Measurements from ENCODE around the gene RANBP17. TPM values are rescaled to one million over a fixed set of nuclear protein-coding genes. Genes with fewer than 3 reads are reported as not detected.

The RANBP17 gene
- total and polyA plus RNA-seq, 2 experiments from 2014 or later: 43.8 to 53.1 TPM

DNA sequence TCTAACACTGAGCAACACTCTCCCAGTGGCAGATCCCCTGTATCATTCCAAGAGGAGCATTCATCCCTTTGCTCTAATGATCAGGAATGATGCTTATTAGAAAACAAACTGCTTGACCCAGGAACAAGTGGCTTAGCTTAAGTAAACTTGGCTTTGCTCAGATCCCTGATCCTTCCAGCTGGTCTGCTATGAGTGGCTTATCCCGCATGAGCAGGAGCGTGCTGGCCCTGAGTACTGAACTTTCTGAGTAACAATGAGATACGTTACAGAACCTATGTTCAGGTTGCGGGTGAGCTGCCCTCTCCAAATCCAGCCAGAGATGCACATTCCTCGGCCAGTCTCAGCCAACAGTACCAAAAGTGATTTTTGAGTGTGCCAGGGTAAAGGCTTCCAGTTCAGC is 48.6 kb upstream of the RANBP17 start:
- Histone ChIP-seq H2AFZ (no peak overlapping the region), H3K4me1 (ENCODE audit: insufficient read depth) (peaks cover 6% of the 10 kb centered on the region; the same call in 1 of the 2 replicates), H3F3A (replicated peaks; ENCODE audit: low read depth) (no peaks in the 10 kb centered on the region), H3K9me2 (ENCODE audit: insufficient read depth) (peaks cover 7% of the 10 kb centered on the region; the same call in 1 of the 2 replicates), H4K20me1 (replicated peaks; ENCODE audit: insufficient read depth) (no peaks in the 10 kb centered on the region), H3K27me3 (ENCODE audit: insufficient read depth) (no peaks in the 10 kb centered on the region), H3K79me2 (replicated peaks; ENCODE audit: insufficient read depth) (no peaks in the 10 kb centered on the region), H3K4me2 (no peak overlapping the region), H3K4me3 (no peak overlapping the region), H3K27ac (ENCODE audit: low read depth) (no peak overlapping the region), H3K36me3 (ENCODE audit: insufficient read depth) (no peaks in the 10 kb centered on the region)
- Mint-ChIP-seq H3K36me3 (ENCODE audit: low read depth) (no peaks in the 10 kb centered on the region), H3K4me1 (peaks cover 3% of the 10 kb centered on the region; the same call in 2 of the 3 replicates), H3K27ac (no peak overlapping the region), H3K27me3 (ENCODE audit: insufficient read depth, low read depth, poor library complexity) (peaks cover 6% of the 10 kb centered on the region), H3K9me3 (no peaks in the 10 kb centered on the region; the same call in 2 of the 3 replicates), H3K4me3 (no peak overlapping the region)
- TF ChIP-seq ZNF114 (CRISPR knock-in tag; IDR thresholded peaks at IDR 0.05) (no peak), CREB1 (CRISPR knock-in tag; IDR thresholded peaks at IDR 0.05; ENCODE audit: low read depth) (no peak), ZNF331 (CRISPR knock-in tag; IDR thresholded peaks at IDR 0.05; ENCODE audit: low read depth) (no peak), POLR2AphosphoS5 (IDR thresholded peaks at IDR 0.05; ENCODE audit: low read depth) (no peak)
- TF ChIP-seq, protein P1, sequence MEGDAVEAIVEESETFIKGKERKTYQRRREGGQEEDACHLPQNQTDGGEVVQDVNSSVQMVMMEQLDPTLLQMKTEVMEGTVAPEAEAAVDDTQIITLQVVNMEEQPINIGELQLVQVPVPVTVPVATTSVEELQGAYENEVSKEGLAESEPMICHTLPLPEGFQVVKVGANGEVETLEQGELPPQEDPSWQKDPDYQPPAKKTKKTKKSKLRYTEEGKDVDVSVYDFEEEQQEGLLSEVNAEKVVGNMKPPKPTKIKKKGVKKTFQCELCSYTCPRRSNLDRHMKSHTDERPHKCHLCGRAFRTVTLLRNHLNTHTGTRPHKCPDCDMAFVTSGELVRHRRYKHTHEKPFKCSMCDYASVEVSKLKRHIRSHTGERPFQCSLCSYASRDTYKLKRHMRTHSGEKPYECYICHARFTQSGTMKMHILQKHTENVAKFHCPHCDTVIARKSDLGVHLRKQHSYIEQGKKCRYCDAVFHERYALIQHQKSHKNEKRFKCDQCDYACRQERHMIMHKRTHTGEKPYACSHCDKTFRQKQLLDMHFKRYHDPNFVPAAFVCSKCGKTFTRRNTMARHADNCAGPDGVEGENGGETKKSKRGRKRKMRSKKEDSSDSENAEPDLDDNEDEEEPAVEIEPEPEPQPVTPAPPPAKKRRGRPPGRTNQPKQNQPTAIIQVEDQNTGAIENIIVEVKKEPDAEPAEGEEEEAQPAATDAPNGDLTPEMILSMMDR (conservative IDR thresholded peaks at IDR 0.05; ENCODE audit: low read depth in 2 of 2): no peak
- ATAC-seq (no peak), DNase-seq (ENCODE audit: low spot score) (no peak)

DNA sequence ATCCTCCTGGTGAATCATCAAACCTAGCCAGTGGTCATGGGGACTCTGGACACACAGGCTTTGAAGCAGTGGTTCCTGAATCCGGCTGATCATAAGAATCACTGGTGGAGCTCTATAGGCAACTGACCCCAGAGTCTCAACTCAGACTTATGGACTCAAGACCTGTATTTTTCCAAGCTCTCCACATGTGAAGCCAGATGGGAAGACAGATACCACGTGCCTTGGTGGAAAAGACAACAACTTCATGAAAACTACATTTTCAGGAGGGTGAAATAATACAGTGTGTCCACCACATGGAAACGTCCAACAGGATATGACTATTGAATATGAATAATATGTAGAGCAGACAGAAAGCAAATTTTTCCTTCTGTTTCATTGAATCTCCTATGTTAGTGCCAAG is 44.6 kb upstream of the RANBP17 start:
- Mint-ChIP-seq H3K4me3 (no peak overlapping the region), H3K27ac (no peak overlapping the region), H3K36me3 (ENCODE audit: low read depth) (no peaks in the 10 kb centered on the region), H3K4me1 (no peaks in the 10 kb centered on the region), H3K27me3 (ENCODE audit: insufficient read depth, low read depth, poor library complexity) (peaks cover 6% of the 10 kb centered on the region), H3K9me3 (no peaks in the 10 kb centered on the region; the same call in 2 of the 3 replicates)
- no peaks in the 10 kb centered on the region for H3F3A ChIP-seq (replicated peaks; ENCODE audit: low read depth)
- DNase-seq (ENCODE audit: low spot score) (no peak), ATAC-seq (no peak)
- H3K9me2 ChIP-seq (ENCODE audit: insufficient read depth): peaks cover 7% of the 10 kb centered on the region; the same call in 1 of the 2 replicates
- H3K27me3 ChIP-seq (ENCODE audit: insufficient read depth): no peaks in the 10 kb centered on the region
- H3K27ac ChIP-seq (ENCODE audit: low read depth): no peak overlapping the region
- H3K79me2 ChIP-seq (replicated peaks; ENCODE audit: insufficient read depth): no peaks in the 10 kb centered on the region
- no peak overlapping the region for H3K4me3 ChIP-seq
- H3K4me1 ChIP-seq (ENCODE audit: insufficient read depth): no peaks in the 10 kb centered on the region
- no peaks in the 10 kb centered on the region for H3K36me3 ChIP-seq (ENCODE audit: insufficient read depth)
- no peak overlapping the region for H2AFZ ChIP-seq
- H3K4me2 ChIP-seq: no peak overlapping the region
- no peaks in the 10 kb centered on the region for H4K20me1 ChIP-seq (replicated peaks; ENCODE audit: insufficient read depth)
- no peak for TF ChIP-seq NANOG (IDR thresholded peaks at IDR 0.05; ENCODE audit: borderline replicate concordance)
- no peak for TF ChIP-seq JUNB (IDR thresholded peaks at IDR 0.05; ENCODE audit: unreplicated experiment)
- TF ChIP-seq, protein P1 (conservative IDR thresholded peaks at IDR 0.05; ENCODE audit: low read depth in 2 of 2): no peak
- TF ChIP-seq CREB1 (CRISPR knock-in tag; IDR thresholded peaks at IDR 0.05; ENCODE audit: low read depth): no peak
- TF ChIP-seq, protein P2, sequence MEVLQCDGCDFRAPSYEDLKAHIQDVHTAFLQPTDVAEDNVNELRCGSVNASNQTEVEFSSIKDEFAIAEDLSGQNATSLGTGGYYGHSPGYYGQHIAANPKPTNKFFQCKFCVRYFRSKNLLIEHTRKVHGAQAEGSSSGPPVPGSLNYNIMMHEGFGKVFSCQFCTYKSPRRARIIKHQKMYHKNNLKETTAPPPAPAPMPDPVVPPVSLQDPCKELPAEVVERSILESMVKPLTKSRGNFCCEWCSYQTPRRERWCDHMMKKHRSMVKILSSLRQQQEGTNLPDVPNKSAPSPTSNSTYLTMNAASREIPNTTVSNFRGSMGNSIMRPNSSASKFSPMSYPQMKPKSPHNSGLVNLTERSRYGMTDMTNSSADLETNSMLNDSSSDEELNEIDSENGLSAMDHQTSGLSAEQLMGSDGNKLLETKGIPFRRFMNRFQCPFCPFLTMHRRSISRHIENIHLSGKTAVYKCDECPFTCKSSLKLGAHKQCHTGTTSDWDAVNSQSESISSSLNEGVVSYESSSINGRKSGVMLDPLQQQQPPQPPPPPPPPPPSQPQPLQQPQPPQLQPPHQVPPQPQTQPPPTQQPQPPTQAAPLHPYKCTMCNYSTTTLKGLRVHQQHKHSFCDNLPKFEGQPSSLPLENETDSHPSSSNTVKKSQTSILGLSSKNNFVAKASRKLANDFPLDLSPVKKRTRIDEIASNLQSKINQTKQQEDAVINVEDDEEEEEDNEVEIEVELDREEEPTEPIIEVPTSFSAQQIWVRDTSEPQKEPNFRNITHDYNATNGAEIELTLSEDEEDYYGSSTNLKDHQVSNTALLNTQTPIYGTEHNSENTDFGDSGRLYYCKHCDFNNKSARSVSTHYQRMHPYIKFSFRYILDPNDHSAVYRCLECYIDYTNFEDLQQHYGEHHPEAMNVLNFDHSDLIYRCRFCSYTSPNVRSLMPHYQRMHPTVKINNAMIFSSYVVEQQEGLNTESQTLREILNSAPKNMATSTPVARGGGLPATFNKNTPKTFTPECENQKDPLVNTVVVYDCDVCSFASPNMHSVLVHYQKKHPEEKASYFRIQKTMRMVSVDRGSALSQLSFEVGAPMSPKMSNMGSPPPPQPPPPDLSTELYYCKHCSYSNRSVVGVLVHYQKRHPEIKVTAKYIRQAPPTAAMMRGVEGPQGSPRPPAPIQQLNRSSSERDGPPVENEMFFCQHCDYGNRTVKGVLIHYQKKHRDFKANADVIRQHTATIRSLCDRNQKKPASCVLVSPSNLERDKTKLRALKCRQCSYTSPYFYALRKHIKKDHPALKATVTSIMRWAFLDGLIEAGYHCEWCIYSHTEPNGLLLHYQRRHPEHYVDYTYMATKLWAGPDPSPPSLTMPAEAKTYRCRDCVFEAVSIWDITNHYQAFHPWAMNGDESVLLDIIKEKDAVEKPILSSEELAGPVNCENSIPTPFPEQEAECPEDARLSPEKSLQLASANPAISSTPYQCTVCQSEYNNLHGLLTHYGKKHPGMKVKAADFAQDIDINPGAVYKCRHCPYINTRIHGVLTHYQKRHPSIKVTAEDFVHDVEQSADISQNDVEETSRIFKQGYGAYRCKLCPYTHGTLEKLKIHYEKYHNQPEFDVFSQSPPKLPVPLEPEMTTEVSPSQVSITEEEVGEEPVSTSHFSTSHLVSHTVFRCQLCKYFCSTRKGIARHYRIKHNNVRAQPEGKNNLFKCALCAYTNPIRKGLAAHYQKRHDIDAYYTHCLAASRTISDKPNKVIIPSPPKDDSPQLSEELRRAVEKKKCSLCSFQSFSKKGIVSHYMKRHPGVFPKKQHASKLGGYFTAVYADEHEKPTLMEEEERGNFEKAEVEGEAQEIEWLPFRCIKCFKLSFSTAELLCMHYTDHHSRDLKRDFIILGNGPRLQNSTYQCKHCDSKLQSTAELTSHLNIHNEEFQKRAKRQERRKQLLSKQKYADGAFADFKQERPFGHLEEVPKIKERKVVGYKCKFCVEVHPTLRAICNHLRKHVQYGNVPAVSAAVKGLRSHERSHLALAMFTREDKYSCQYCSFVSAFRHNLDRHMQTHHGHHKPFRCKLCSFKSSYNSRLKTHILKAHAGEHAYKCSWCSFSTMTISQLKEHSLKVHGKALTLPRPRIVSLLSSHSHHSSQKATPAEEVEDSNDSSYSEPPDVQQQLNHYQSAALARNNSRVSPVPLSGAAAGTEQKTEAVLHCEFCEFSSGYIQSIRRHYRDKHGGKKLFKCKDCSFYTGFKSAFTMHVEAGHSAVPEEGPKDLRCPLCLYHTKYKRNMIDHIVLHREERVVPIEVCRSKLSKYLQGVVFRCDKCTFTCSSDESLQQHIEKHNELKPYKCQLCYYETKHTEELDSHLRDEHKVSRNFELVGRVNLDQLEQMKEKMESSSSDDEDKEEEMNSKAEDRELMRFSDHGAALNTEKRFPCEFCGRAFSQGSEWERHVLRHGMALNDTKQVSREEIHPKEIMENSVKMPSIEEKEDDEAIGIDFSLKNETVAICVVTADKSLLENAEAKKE (CRISPR knock-in tag; IDR thresholded peaks at IDR 0.05): no peak
- TF ChIP-seq, protein P3, sequence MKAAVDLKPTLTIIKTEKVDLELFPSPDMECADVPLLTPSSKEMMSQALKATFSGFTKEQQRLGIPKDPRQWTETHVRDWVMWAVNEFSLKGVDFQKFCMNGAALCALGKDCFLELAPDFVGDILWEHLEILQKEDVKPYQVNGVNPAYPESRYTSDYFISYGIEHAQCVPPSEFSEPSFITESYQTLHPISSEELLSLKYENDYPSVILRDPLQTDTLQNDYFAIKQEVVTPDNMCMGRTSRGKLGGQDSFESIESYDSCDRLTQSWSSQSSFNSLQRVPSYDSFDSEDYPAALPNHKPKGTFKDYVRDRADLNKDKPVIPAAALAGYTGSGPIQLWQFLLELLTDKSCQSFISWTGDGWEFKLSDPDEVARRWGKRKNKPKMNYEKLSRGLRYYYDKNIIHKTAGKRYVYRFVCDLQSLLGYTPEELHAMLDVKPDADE (IDR thresholded peaks at IDR 0.05): no peak
- TF ChIP-seq POLR2AphosphoS5 (IDR thresholded peaks at IDR 0.05; ENCODE audit: low read depth): no peak

All from GM23338 (cell line).